ENCODE data around the gene TTC34.
"Not testable (repeated sequence)": the region's sequence is repeated elsewhere in the genome, so short reads cannot be mapped to it uniquely, and the experiment has no call there.

Gene TTC34

GRCh38 chr1:2750766-2751730 lies 50.4 kb downstream of the TTC34 start:
- not testable (repeated sequence) for H3K36me3 Mint-ChIP-seq (ENCODE audit: insufficient read depth); ATAC-seq (replicated peaks; ENCODE audit: extremely low read depth, poor library complexity, severe bottlenecking); H3K4me3 Mint-ChIP-seq; DNase-seq (ENCODE audit: low spot score in 2 of 2); H3K9me3 Mint-ChIP-seq; H3K27ac Mint-ChIP-seq (ENCODE audit: low read depth); H3K27me3 Mint-ChIP-seq; H3K4me1 Mint-ChIP-seq

GRCh38 chr1:2750041-2750680 lies 51.3 kb downstream of the TTC34 start:
- DNase-seq (ENCODE audit: low spot score in 2 of 2); H3K9me3 Mint-ChIP-seq; H3K36me3 Mint-ChIP-seq (ENCODE audit: insufficient read depth); ATAC-seq (replicated peaks; ENCODE audit: extremely low read depth, poor library complexity, severe bottlenecking); H3K4me1 Mint-ChIP-seq; H3K27me3 Mint-ChIP-seq; H3K4me3 Mint-ChIP-seq; H3K27ac Mint-ChIP-seq (ENCODE audit: low read depth): not testable (repeated sequence)

GRCh38 chr1:2748626-2749025 lies 52.9 kb downstream of the TTC34 start:
- not testable (repeated sequence) for H3K27ac Mint-ChIP-seq (ENCODE audit: low read depth); H3K4me3 Mint-ChIP-seq; DNase-seq (ENCODE audit: low spot score in 2 of 2); H3K9me3 Mint-ChIP-seq; H3K27me3 Mint-ChIP-seq; H3K4me1 Mint-ChIP-seq; ATAC-seq (replicated peaks; ENCODE audit: extremely low read depth, poor library complexity, severe bottlenecking); H3K36me3 Mint-ChIP-seq (ENCODE audit: insufficient read depth)

- not testable (repeated sequence) for ATAC-seq (replicated peaks; ENCODE audit: extremely low read depth, poor library complexity, severe bottlenecking); DNase-seq (ENCODE audit: low spot score in 2 of 2); H3K9me3 Mint-ChIP-seq; H3K27ac Mint-ChIP-seq (ENCODE audit: low read depth); H3K36me3 Mint-ChIP-seq (ENCODE audit: insufficient read depth); H3K4me3 Mint-ChIP-seq; H3K4me1 Mint-ChIP-seq; H3K27me3 Mint-ChIP-seq
Measured at GRCh38 chr1:2694796-2695195, 106.7 kb downstream of the TTC34 start.

- not testable (repeated sequence) for DNase-seq (ENCODE audit: low spot score in 2 of 2); H3K9me3 Mint-ChIP-seq; H3K27me3 Mint-ChIP-seq; H3K4me1 Mint-ChIP-seq; H3K36me3 Mint-ChIP-seq (ENCODE audit: insufficient read depth); ATAC-seq (replicated peaks; ENCODE audit: extremely low read depth, poor library complexity, severe bottlenecking); H3K4me3 Mint-ChIP-seq; H3K27ac Mint-ChIP-seq (ENCODE audit: low read depth)
Measured at GRCh38 chr1:2690180-2690579, 111.3 kb downstream of the TTC34 start.

GRCh38 chr1:2688336-2688665 lies 113.2 kb downstream of the TTC34 start:
- H3K27ac Mint-ChIP-seq (ENCODE audit: low read depth); DNase-seq (ENCODE audit: low spot score in 2 of 2); H3K9me3 Mint-ChIP-seq; H3K4me3 Mint-ChIP-seq; H3K36me3 Mint-ChIP-seq (ENCODE audit: insufficient read depth); H3K4me1 Mint-ChIP-seq; ATAC-seq (replicated peaks; ENCODE audit: extremely low read depth, poor library complexity, severe bottlenecking): not testable (repeated sequence)
- peaks cover 12% of the 10 kb centered on the region for H3K27me3 Mint-ChIP-seq

GRCh38 chr1:2687638-2688335 lies 113.7 kb downstream of the TTC34 start:
- not testable (repeated sequence) for H3K4me3 Mint-ChIP-seq; H3K4me1 Mint-ChIP-seq; H3K9me3 Mint-ChIP-seq; ATAC-seq (replicated peaks; ENCODE audit: extremely low read depth, poor library complexity, severe bottlenecking); H3K36me3 Mint-ChIP-seq (ENCODE audit: insufficient read depth); H3K27ac Mint-ChIP-seq (ENCODE audit: low read depth); DNase-seq (ENCODE audit: low spot score in 2 of 2)
- peaks cover 12% of the 10 kb centered on the region for H3K27me3 Mint-ChIP-seq

- H3K27ac Mint-ChIP-seq (ENCODE audit: low read depth); ATAC-seq (replicated peaks; ENCODE audit: extremely low read depth, poor library complexity, severe bottlenecking); H3K4me3 Mint-ChIP-seq; H3K9me3 Mint-ChIP-seq; H3K4me1 Mint-ChIP-seq; DNase-seq (ENCODE audit: low spot score in 2 of 2); H3K36me3 Mint-ChIP-seq (ENCODE audit: insufficient read depth): not testable (repeated sequence)
- H3K27me3 Mint-ChIP-seq, result peaks cover 12% of the 10 kb centered on the region
Measured at GRCh38 chr1:2687174-2687591, 114.3 kb downstream of the TTC34 start.

GRCh38 chr1:2686091-2686863 lies 115.2 kb downstream of the TTC34 start:
- not testable (repeated sequence) for H3K27ac Mint-ChIP-seq (ENCODE audit: low read depth); ATAC-seq (replicated peaks; ENCODE audit: extremely low read depth, poor library complexity, severe bottlenecking); H3K36me3 Mint-ChIP-seq (ENCODE audit: insufficient read depth); H3K4me1 Mint-ChIP-seq; H3K9me3 Mint-ChIP-seq; H3K4me3 Mint-ChIP-seq; DNase-seq (ENCODE audit: low spot score in 2 of 2)
- peaks cover 12% of the 10 kb centered on the region for H3K27me3 Mint-ChIP-seq

- H3K9me3 Mint-ChIP-seq; DNase-seq (ENCODE audit: low spot score in 2 of 2); H3K4me1 Mint-ChIP-seq; H3K27ac Mint-ChIP-seq (ENCODE audit: low read depth); ATAC-seq (replicated peaks; ENCODE audit: extremely low read depth, poor library complexity, severe bottlenecking); H3K4me3 Mint-ChIP-seq; H3K36me3 Mint-ChIP-seq (ENCODE audit: insufficient read depth): not testable (repeated sequence)
- peaks cover 12% of the 10 kb centered on the region for H3K27me3 Mint-ChIP-seq
Measured at GRCh38 chr1:2685671-2686070, 115.8 kb downstream of the TTC34 start.

- ATAC-seq (replicated peaks; ENCODE audit: extremely low read depth, poor library complexity, severe bottlenecking); H3K36me3 Mint-ChIP-seq (ENCODE audit: insufficient read depth); DNase-seq (ENCODE audit: low spot score in 2 of 2); H3K4me3 Mint-ChIP-seq; H3K4me1 Mint-ChIP-seq; H3K27ac Mint-ChIP-seq (ENCODE audit: low read depth); H3K9me3 Mint-ChIP-seq: not testable (repeated sequence)
- peaks cover 12% of the 10 kb centered on the region for H3K27me3 Mint-ChIP-seq
Measured at GRCh38 chr1:2684878-2685277, 116.6 kb downstream of the TTC34 start.

- not testable (repeated sequence) for H3K4me3 Mint-ChIP-seq; H3K27ac Mint-ChIP-seq (ENCODE audit: low read depth); H3K4me1 Mint-ChIP-seq; H3K36me3 Mint-ChIP-seq (ENCODE audit: insufficient read depth); H3K9me3 Mint-ChIP-seq; ATAC-seq (replicated peaks; ENCODE audit: extremely low read depth, poor library complexity, severe bottlenecking)
- peak in 1 of 2 donors; percentile 38 for DNase-seq (ENCODE audit: low spot score in 2 of 2)
- peaks cover 12% of the 10 kb centered on the region for H3K27me3 Mint-ChIP-seq
Measured at GRCh38 chr1:2684000-2684399, 117.5 kb downstream of the TTC34 start.
